Stomach (tissue), 4 donors: ENCODE measurements around the gene ZFHX2.

ENCODE experiments used
- EP300 ChIP-seq: sonication (generic); formaldehyde crosslinking; IDR thresholded peaks from one replicate; pipeline ENCODE4 v1.6.1; 2017; ENCODE audit warnings: antibody characterized with exemption
- POLR2AphosphoS5 ChIP-seq, 3 donors: sonication (generic); formaldehyde crosslinking; IDR thresholded peaks; one replicate each; pipeline ENCODE4 v1.6.1; 2016; ENCODE audit warnings: antibody characterized with exemption in 3 of 3

- TF ChIP-seq EP300 (no peak), POLR2AphosphoS5 (IDR thresholded peaks at IDR 0.05) (no peak)
Measured at GRCh38 chr14:23572524-23572828, 20.9 kb upstream of the ZFHX2 start.
